HG03469 (cell line): Measurements from ENCODE around the gene NOP10.
"Not testable (repeated sequence)": the region's sequence is repeated elsewhere in the genome, so short reads cannot be mapped to it uniquely, and the experiment has no call there.

ENCODE experiments used
- ATAC-seq: cut with Tn5 transposase; IDR thresholded peaks from one replicate; pipeline ENCODE4 v1.9.1; 2021; ENCODE audit warnings: mild to moderate bottlenecking, moderate library complexity, moderate number of reproducible peaks; ENCODE audit not compliant: unreplicated experiment

NOP10 gene

DNA sequence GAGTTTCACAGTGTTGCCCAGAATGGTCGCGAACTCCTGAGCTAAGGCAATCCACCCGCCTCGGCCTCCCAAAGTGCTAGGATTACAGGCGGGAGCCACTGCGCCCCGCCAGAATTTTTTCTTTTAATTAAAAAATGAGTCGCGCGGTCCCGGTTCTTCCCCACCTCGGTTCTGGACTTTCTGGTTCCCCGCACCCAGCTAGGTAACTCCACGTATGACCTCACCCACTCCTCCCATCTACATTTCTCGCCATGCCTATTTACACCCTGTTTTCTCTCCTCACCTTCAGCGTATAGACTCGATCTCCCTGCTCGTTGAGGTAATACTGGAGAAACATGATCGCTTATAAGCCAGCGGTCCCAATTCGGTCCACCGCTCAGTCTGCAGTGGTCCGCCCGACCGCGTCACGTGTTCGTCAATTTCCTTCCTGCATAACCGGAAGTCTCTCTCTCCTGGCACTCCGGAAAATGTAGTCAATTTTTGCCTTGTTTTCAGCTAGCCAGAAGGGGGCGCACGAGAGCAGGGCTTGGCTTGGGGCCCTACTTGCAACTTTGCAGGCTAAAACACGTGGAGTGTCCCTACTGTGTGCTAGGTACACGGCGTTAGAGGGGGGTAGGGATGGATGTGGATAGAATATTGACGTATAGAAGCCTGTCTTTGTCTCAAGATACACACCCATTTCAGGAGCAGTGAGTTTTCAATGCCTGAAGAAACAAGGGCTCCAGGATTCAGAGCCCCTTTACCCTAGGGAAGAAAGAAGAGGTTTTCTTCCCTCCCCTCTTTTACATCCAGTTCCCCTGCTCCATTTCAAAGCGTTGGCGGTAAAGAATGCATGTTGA lies at the start of gene NOP10, which contains the start of gene NUTM1:
TSS of gene NOP10 (minus strand) at position 400 of the 839 bp plus-strand sequence. CDS start at position 337, 63 bp downstream.
TSS of gene NUTM1 (plus strand) at position 579 of the 839 bp plus-strand sequence. CDS start 382 bp downstream, outside the sequence.
- peak; percentile 66 for ATAC-seq

DNA sequence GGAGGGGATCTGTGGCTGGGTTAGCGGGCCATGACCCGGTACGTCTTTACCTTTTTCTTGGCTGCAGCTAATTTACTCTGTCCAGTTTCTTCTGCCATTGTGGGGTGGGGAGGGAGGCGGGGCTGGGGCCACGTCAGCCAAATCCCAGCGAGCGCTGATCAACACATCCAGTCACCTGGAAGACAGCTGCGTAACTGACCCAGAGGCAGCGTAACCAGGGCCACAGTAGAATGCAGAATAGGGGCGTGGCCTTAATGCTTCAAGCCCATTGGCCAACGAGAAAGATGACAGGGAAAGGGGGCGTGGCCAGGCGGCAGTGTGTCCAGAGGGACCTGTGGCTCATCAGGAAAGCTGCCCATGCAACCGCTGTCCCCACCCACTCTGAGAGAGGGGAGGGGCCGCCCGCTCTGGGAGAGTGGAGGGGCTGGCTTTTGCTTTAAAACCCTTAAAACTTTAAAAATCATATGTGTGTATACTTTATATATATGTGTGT lies 46.7 kb upstream of the NOP10 start:
- not testable (repeated sequence) for ATAC-seq

DNA sequence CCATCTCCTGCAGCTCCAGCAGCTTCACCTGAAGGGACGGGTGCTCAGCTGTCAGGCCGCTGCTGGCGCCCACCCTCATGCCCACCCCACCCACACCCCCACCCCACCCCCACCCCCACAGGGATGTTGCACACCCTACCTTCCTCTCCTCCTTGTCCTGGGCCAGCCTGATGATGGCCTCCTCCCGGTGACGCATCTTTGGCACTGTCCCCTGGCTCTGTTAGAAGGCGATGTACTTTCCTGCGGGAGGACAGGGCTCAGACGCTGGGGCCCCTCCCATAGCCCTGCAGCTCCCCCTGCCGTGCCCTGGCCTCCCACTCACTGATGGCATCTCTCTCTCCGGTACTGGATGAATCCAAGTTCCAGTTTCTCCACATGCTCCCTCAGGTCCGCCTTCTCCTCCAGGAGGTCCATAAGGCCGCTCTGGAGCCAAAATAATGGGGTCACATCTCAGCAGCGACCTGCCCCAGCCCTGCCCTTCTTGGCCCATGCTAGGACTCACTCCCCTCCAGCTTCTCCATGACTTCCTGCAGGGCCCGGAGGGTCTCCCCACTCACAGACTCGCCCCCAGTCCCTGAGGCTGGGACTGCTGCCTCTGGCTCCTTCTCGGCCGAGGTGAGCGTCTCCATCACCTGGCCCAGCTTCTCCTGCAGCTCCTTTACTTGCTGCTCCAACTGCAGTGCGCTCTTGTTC lies 39.0 kb upstream of the NOP10 start:
- not testable (repeated sequence) for ATAC-seq

DNA sequence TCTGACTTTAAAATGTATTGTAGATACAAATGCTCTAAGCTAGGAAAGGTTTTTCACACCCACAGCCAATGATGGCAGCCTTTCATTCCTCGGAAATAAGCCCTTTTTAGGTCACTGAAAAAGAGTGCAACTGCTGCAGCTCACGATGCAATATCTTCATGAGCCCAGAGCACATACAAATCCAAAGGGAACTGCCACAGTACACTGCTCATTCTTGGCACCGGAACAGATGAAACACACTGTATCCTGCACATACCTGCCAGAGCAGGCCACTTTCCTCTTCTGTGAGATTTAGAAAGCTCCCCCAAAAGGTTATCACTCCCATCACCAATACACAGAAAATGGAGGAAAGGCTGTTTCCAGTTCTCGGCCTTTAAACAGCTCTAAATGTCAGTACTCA lies 37.6 kb upstream of the NOP10 start:
- ATAC-seq = not testable (repeated sequence)

DNA sequence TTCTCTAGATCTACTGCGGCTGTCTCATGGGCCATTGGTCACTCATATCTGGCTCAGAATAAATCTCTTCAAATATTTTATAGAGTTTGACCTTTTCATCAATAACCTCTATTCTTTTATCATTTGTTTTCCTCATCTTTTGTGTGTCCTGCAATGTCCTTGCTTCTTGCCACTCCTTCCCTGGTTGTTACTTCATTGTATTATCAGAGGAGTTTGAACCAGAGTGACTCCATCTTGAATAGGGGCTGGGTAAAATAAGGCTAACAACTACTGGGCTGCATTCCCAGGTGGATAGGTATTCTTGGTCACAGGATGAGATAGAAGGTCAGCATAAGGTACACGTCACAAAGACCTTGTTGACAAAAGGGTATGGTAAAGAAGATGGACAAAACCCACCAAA lies 33.9 kb upstream of the NOP10 start:
- no peak for ATAC-seq

DNA sequence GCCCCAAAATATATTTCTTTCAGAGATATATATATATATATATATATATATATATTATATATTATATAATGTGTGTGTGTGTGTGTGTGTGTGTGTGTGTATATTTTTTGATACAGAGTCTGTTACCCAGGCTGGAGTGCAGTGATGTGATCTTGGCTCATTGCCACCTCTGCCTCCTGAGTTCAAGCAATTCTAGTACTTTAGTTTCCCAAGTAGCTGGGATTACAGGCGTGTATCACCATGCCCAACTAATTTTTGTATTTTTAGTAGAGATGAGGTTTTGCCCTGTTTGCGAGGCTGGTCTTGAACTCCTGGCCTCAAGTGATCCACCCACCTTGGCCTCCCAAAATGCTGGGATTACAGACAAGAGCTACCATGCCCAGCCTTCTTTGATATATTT lies 32.6 kb upstream of the NOP10 start:
- not testable (repeated sequence) for ATAC-seq

DNA sequence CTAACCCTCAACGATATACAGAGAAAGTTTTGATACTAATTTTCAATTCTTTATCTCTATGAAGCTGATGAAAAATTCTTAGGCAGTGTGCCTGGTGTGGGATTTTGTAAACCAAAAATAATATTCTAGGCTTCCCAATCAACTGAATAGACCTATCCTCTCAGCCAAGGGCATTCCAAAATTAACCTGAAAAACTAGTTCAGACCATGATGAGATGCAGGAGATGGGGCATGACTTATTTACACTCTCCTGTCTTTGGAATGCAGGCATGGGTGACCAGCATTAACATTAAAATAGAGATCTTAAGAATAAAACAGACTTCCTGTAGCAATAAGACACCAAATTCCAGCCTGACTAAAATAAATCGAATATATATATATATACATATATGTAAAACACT lies 31.9 kb upstream of the NOP10 start:
- ATAC-seq = no peak

DNA sequence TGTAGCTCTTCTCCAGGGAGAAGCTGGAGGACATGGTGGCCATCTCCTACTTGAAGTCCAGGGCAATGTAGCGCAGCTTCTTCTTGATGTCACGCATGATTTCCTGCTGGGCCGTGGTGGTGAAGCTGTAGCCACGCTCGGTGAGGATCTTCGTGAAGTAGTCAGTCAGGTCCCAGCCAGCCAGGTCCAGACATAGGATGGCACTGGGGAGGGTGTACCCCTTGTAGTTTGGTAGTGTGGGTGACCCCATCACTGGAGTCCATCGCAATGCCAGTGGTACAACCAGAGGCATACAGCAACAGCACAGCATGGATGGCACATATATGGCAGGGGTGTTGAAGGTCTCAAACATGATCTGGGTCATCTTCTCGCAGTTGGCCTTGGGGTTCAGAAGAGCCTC lies 31.0 kb upstream of the NOP10 start:
- ATAC-seq = no peak

DNA sequence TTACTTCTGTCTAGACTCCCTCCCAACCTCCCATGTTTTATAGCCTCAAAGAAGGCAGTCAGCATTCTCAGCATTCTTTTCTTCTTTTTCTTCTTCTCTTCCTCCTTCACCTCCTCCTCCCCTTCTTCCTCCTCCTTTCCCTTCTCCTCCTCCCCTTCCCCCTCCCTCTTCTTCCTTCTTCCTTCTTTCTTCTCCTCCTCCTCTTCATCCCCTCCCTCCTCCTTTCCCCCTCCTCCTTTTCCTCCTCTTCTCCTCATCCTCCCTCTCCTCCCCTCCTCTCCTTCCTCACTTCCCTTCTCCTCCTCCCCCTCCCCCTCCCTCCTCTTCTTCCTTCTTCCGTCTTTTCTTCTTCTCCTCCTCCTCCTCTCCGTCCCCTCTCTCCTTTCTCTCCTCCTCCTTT lies 27.7 kb upstream of the NOP10 start:
- no peak for ATAC-seq

DNA sequence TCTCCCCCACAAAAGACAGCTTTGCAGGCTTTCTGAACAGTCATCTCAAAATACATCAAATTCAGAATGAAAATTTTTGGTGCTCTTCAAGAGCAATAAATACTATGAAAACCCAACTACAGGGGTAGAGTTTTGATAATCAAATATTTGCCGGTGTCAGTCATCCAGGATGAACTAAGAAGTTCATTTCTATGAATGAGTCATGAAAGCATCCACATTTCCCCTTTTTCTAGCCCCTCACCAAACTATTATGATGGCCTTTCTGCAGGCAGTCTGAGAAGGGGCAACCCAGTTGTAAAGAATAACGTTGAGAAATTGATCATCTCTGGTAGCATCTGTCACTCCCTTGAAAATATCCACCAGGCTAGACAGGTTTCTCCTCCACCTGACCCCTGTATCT lies 27.2 kb upstream of the NOP10 start:
- no peak for ATAC-seq

DNA sequence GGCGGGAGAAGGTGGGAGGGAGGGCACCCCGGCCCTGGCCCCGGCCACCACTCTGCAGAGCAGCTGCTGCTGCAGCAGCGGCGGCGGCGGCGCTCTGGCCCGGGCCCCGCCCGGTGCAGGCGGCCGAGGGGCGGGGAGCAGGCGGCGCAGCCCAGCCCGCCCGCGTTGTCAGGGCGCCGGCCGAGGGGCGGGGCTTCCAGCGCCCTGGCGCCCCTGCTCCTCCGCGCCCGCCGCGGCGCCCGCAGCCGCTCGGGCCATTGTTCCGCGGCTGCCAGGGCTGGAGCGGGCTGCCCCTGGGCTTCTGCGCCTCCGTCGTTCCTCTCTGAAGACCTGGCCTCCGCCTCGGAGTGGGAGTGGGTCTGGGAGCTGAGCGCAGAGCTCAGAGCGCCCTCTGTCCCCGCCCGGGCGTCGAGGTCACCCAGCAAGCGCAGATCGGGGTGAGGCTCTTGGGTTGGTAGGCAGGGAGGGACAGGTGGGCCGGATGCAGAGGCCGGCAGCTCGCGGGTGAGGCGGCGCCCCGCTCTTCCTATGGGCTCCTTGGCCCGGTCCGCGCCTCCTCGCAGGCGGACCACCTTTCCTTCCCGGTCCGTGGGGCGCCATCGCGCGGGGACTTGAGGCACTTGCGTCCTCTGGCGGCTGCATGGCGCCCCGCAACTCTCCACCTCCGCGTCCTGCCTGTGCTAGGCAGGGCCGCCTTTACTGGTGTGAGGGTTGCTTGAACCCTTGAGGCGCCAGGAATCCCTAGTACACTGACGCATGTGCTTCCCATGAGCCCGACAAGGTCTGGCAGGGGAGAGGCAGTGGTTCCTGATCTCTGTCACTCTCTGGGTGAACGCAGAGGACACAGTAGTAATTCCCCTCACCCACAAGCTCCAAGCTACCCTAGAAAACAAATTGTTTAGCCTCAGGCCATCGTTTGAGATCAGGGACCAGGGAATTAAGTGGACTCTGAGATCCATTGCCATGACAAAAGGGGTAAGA lies 24.5 kb upstream of the NOP10 start, which contains the start of gene LPCAT4:
TSS of gene LPCAT4 (minus strand) at position 96 of the 981 bp plus-strand sequence. CDS start 96 bp downstream, outside the sequence.
- peak; percentile 63 for ATAC-seq

DNA sequence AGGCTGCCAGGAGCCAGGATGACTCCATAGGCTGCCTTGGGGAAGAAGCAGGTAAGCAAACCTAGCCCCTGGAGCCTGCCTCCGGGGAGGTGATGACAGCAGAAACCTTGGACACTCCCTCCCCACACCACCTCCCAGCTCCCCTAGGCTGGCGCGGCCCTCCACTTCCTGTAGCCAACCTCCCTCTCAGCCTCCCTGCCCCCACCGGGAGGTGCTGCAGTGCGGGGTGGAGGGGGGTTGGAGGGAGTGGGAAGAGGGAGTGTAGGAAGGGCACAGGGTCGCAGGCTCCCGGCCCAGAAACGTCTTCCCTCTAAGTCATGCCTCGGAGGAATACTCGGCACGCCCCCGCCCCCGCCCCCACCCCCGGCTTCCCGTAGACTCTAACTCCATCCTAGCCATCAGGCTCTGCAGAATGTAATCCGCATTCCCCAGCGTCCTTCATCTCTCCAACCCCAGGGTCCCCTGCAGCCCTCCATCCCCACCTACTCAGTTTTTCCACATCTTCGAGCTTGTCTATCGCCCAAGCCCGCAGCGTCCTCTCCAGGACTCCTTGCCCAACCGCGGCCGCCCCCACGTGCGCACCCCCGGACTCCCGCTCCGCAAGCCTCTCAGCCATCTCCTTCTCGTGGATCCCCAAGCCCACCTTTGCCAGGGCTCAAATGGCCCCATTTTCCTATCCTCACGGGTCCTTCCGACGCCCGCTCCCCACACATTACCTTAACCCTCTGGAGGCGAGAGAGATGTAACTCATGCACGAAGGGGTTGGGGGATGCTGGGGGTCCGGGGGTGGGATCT lies 23.5 kb upstream of the NOP10 start:
- no peak for ATAC-seq

DNA sequence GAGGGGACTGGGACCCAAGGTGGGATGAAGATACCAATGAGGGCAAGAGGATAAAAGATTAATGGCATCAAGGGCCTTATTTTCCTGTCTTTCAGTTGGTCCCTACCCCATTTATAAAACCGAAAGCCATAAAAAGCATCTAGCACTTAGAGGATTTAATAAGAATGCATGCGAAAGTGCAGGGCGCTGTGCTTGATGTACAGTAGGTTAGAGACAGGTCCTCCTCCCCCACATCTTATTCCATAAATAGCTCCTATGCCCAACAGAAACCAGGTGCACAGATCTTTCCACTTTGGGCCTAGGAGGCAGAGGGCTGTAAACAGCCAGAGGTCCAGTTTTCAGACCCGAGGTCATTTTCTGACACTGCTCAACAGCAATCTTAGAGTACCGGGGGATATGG lies 22.9 kb upstream of the NOP10 start:
- ATAC-seq = no peak

DNA sequence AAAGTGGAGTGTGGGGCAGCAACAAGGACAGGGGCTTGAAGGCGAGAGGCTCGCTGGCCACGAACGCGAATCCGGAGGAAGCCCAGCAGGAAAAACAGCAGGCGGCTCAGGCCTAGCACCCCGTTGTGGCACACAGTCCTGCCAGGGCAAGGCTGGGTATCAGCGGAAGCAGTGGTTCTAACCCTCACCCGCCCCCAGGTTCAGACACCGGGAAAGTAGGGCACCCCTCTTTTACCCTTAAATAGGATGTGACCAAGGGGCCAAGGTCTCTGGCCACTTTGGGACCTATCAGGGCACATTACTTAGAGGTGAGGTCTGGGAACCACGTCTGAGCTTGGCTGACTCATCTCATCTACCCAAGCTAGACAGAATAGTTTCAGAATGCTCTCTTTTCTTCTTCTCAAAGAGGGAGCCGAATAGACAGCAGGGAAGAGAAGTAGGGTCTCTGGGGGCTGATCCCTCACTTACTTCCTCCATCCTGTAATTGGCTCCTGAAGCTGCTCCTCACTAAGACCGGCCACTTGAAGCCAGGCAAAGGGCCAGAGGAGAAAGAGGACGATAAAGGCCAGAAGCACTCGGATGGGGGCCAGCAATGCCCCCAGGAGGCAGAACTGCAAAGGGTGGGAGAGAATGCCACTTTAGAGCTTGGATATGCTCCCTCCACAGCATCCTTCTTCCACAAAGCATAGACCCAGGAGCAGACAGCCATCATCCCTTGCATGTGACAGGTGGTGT lies 22.3 kb upstream of the NOP10 start:
- ATAC-seq = no peak

DNA sequence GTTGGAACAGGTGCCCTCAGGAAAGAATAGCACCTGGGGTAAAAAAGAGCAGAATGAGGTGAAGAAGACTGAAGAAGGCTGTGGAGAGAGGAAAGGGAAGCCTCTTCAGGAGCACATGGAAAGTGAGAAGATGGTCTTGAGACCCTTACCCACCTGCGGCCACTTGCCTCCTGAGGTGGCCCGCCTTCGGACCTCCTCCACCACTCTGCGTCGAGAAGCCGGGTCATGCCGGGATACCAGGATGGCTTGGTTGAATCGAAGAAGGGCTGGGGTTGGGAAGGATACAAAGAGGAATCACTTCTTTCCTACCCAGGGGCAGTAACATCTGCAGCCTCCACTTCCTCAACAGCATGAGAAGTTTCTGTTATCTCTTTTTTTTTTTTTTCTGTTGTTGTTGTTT lies 21.1 kb upstream of the NOP10 start:
- no peak for ATAC-seq

DNA sequence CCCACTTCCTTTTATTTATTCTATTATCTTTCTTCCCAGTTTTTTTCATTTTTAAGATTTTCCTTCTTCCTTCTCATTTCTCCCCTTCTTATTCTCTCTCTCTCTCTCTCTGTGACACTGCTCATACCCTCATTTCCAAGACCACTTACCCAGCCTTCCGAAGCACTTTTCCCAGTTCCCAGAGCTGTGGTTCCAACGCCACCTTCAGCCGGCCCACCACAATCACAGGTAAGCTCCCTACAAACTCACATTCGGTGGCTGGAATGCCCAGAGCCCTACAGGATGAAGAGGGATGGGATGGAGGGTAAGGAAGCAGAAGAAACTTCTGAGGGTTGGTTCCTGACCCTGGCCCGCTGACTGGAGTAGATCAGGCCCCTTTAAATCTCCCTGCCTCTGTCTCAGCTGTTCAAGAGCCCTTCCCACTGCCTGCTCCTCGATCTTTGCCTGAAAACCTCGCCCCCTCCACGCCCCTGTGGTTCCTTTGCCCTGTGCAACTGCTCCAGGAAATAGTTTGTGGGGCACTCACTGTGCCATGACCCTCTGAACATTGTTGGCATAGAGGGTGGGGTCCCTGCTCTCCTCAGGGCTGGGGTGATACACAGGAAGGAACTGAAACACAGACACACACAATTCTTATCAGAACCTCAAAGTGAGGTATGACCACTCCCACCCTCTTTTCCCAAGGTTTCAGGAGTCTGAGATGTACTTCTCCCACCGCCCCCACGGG lies 19.3 kb upstream of the NOP10 start:
- no peak for ATAC-seq

DNA sequence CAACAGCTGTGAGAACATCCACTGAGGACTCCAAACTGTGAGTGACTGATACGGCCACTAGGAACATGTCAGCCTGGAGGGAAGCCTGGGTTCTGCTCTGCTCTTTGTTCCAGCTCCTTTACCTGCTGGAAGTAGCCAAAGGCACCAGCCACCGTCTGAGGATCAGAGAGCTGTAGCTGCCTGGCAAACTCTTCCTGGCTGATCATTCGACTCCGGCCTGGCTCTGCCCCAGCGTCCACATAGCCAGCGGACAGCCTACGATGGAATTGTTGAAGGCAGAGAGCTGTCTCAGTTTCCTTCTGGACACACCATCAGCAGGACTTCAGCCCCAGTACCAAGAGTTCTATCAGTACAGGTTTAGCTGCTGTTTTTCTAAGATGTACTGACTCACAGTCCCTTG lies 18.3 kb upstream of the NOP10 start:
- no peak for ATAC-seq

DNA sequence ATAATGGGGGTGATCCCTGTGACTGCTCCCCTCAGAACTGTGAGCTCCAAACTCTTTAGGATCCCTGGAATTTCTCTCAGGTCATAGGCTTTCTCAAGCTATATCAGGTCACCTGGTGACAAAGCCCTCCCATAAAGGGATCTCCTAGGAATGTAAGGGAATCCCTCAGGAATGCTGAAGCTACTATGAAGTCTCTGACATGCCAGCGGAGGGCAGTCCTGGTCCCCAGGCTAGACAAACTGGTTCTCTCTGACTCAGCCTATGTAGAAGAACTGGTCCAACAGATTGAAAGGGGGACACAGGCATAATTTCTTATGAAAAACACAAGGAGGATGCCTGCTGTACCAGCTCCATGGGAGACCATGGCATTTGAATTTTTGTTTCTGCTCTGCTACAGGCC lies 17.4 kb upstream of the NOP10 start:
- ATAC-seq = no peak
